Nephron progenitor cell (in vitro differentiated cells): ENCODE results near the gene UBFD1.
"Not testable (repeated sequence)": the region's sequence is repeated elsewhere in the genome, so short reads cannot be mapped to it uniquely, and the experiment has no call there.

Source experiments
- DNase-seq: peaks from one replicate; pipeline ENCODE4 v3.0.0; 2021
- H3K27ac Mint-ChIP-seq: 2 replicates; pipeline ENCODE4 v1.8.0; 2021; ENCODE audit warnings: mild to moderate bottlenecking, moderate library complexity, mixed read lengths
- H3K27me3 Mint-ChIP-seq: 2 replicates; pipeline ENCODE4 v1.8.0; 2021; ENCODE audit warnings: mild to moderate bottlenecking, low read depth, mixed read lengths; ENCODE audit not compliant: poor library complexity
- H3K36me3 Mint-ChIP-seq: 2 replicates; pipeline ENCODE4 v1.8.0; 2021; ENCODE audit warnings: low read depth, mixed read lengths
- H3K4me1 Mint-ChIP-seq: 2 replicates; pipeline ENCODE4 v1.8.0; 2021; ENCODE audit warnings: mixed read lengths
- H3K4me3 Mint-ChIP-seq: 2 replicates; pipeline ENCODE4 v1.8.0; 2021; ENCODE audit warnings: mild to moderate bottlenecking, moderate library complexity, mixed read lengths
- H3K9me3 Mint-ChIP-seq: 2 replicates; pipeline ENCODE4 v1.8.0; 2021; ENCODE audit warnings: mild to moderate bottlenecking, moderate library complexity, mixed read lengths
- CTCF ChIP-seq: fragments of 200-600 bp; sonication (generic); IDR thresholded peaks from 2 replicates; pipeline ENCODE4 v1.5.0; 2021; ENCODE audit warnings: antibody characterized with exemption

Gene UBFD1

GRCh38 chr16:23556881-23557778 is at the start of gene UBFD1, which contains the start of gene EARS2:
TSS of gene UBFD1 (plus strand) at chr16:23557727. CDS start at chr16:23557743, 16 bp downstream.
TSS of gene EARS2 (minus strand) at chr16:23557350. CDS start at chr16:23557343, 7 bp downstream.
- Mint-ChIP-seq H3K9me3 (peaks cover 3% of the 10 kb centered on the region), H3K4me1 (peaks cover 32% of the 10 kb centered on the region), H3K4me3 (peak within 1 kb of the TSS; percentile 94), H3K36me3 (peaks cover 33% of the 10 kb centered on the region), H3K27ac (peak within 1 kb of the TSS; percentile 98), H3K27me3 (no peaks in the 10 kb centered on the region)
- DNase-seq: peak; percentile 99
- peak; percentile 84 for TF ChIP-seq CTCF

- Mint-ChIP-seq H3K4me3 (peak overlapping the region; percentile 91), H3K36me3 (peaks cover 23% of the 10 kb centered on the region), H3K4me1 (peaks cover 52% of the 10 kb centered on the region), H3K27ac (peak overlapping the region; percentile 52), H3K27me3 (no peaks in the 10 kb centered on the region), H3K9me3 (no peaks in the 10 kb centered on the region)
- no peak for TF ChIP-seq CTCF
- DNase-seq: peak; percentile 24
Measured at GRCh38 chr16:23508589-23509440, 48.7 kb upstream of the UBFD1 start.

- peaks cover 48% of the 10 kb centered on the region for H3K4me1 Mint-ChIP-seq
- DNase-seq: no peak
- no peak overlapping the region for H3K27ac Mint-ChIP-seq
- H3K9me3 Mint-ChIP-seq: no peaks in the 10 kb centered on the region
- no peak for TF ChIP-seq CTCF
- H3K4me3 Mint-ChIP-seq: peak overlapping the region; percentile 91
- H3K27me3 Mint-ChIP-seq: no peaks in the 10 kb centered on the region
- peaks cover 28% of the 10 kb centered on the region for H3K36me3 Mint-ChIP-seq
Measured at GRCh38 chr16:23509441-23509754, 48.1 kb upstream of the UBFD1 start.

GRCh38 chr16:23509782-23510163 is 47.8 kb upstream of the UBFD1 start:
- H3K36me3 Mint-ChIP-seq: peaks cover 32% of the 10 kb centered on the region
- H3K9me3 Mint-ChIP-seq: no peaks in the 10 kb centered on the region
- H3K4me3 Mint-ChIP-seq: peak overlapping the region; percentile 91
- no peaks in the 10 kb centered on the region for H3K27me3 Mint-ChIP-seq
- peak; percentile 22 for DNase-seq
- TF ChIP-seq CTCF: no peak
- H3K27ac Mint-ChIP-seq: no peak overlapping the region
- peaks cover 44% of the 10 kb centered on the region for H3K4me1 Mint-ChIP-seq

GRCh38 chr16:23510164-23510914 is 47.2 kb upstream of the UBFD1 start, which contains the start of gene GGA2:
TSS of gene GGA2 (minus strand) at chr16:23510494. CDS start at chr16:23510411, 83 bp downstream.
- no peak within 1 kb of the TSS for H3K27ac Mint-ChIP-seq
- DNase-seq: peak; percentile 82
- no peak for TF ChIP-seq CTCF
- peaks cover 39% of the 10 kb centered on the region for H3K4me1 Mint-ChIP-seq
- peaks cover 35% of the 10 kb centered on the region for H3K36me3 Mint-ChIP-seq
- H3K27me3 Mint-ChIP-seq: no peaks in the 10 kb centered on the region
- peak within 1 kb of the TSS; percentile 91 for H3K4me3 Mint-ChIP-seq
- no peaks in the 10 kb centered on the region for H3K9me3 Mint-ChIP-seq

GRCh38 chr16:23510915-23511270 is 46.6 kb upstream of the UBFD1 start:
- not testable (repeated sequence) for H3K9me3 Mint-ChIP-seq, DNase-seq, H3K27ac Mint-ChIP-seq, H3K27me3 Mint-ChIP-seq
- H3K4me1 Mint-ChIP-seq: peaks cover 33% of the 10 kb centered on the region
- peak overlapping the region; percentile 83 for H3K4me3 Mint-ChIP-seq
- H3K36me3 Mint-ChIP-seq: peaks cover 40% of the 10 kb centered on the region
